Stimulated activated memory B cell treated with anti-CD40 and anti-IgM and Interleukin-4, amounts not matched to agents 10 μg/mL and 1 μg/mL and 100 μg/mL, for 72 hours (primary cell): Measurements from ENCODE around the gene NLK.
A peak's percentile ranks its signal among the peaks of the same experiment; 100 is the strongest.
"Not testable (repeated sequence)": the region's sequence is repeated elsewhere in the genome, so short reads cannot be mapped to it uniquely, and the experiment has no call there.

Experiments used
- ATAC-seq: fragments of 150-1000 bp; cut with Tn5 transposase; 2 replicates; pipeline ENCODE4 v1.10.0; 2021
- H3K27ac Mint-ChIP-seq: one replicate; pipeline ENCODE4 v1.8.0; 2022; ENCODE audit warnings: mild to moderate bottlenecking, mixed read lengths
- H3K27me3 Mint-ChIP-seq: one replicate; pipeline ENCODE4 v1.8.0; 2022; ENCODE audit warnings: mixed read lengths
- H3K36me3 Mint-ChIP-seq: one replicate; pipeline ENCODE4 v1.8.0; 2022; ENCODE audit warnings: mixed read lengths
- H3K4me1 Mint-ChIP-seq: one replicate; pipeline ENCODE4 v1.8.0; 2022; ENCODE audit warnings: mixed read lengths
- H3K4me3 Mint-ChIP-seq: one replicate; pipeline ENCODE4 v1.8.0; 2022; ENCODE audit warnings: mild to moderate bottlenecking, moderate library complexity, mixed read lengths
- H3K9me3 Mint-ChIP-seq: one replicate; pipeline ENCODE4 v1.8.0; 2022; ENCODE audit warnings: mixed read lengths

The NLK gene

GRCh38 chr17:28188841-28189263 lies 146.4 kb downstream of the NLK start:
- Mint-ChIP-seq H3K4me1 (peaks cover 9% of the 10 kb centered on the region), H3K27me3 (no peaks in the 10 kb centered on the region), H3K9me3 (no peaks in the 10 kb centered on the region), H3K4me3 (no peak overlapping the region), H3K27ac (no peak overlapping the region), H3K36me3 (peaks cover 59% of the 10 kb centered on the region)
- no peak for ATAC-seq

- no peak for ATAC-seq
- H3K4me1 Mint-ChIP-seq = peaks cover 9% of the 10 kb centered on the region
- no peaks in the 10 kb centered on the region for H3K9me3 Mint-ChIP-seq
- H3K27me3 Mint-ChIP-seq = no peaks in the 10 kb centered on the region
- no peak overlapping the region for H3K27ac Mint-ChIP-seq
- peaks cover 53% of the 10 kb centered on the region for H3K36me3 Mint-ChIP-seq
- H3K4me3 Mint-ChIP-seq = no peak overlapping the region
Measured at GRCh38 chr17:28189667-28190066, 147.2 kb downstream of the NLK start.

GRCh38 chr17:28191018-28191417 lies 148.5 kb downstream of the NLK start:
- H3K9me3 Mint-ChIP-seq = no peaks in the 10 kb centered on the region
- ATAC-seq = no peak
- H3K36me3 Mint-ChIP-seq = peaks cover 49% of the 10 kb centered on the region
- no peak overlapping the region for H3K27ac Mint-ChIP-seq
- H3K27me3 Mint-ChIP-seq = no peaks in the 10 kb centered on the region
- no peak overlapping the region for H3K4me3 Mint-ChIP-seq
- H3K4me1 Mint-ChIP-seq = peaks cover 9% of the 10 kb centered on the region

GRCh38 chr17:28193241-28193640 lies 150.8 kb downstream of the NLK start:
- Mint-ChIP-seq H3K36me3 (peaks cover 56% of the 10 kb centered on the region), H3K27ac (peak overlapping the region; percentile 33)

GRCh38 chr17:28194382-28194781 lies 151.9 kb downstream of the NLK start:
- H3K27ac Mint-ChIP-seq = no peak overlapping the region
- peaks cover 56% of the 10 kb centered on the region for H3K36me3 Mint-ChIP-seq
- peaks cover 9% of the 10 kb centered on the region for H3K4me1 Mint-ChIP-seq
- no peak for ATAC-seq
- H3K4me3 Mint-ChIP-seq = no peak overlapping the region
- H3K9me3 Mint-ChIP-seq = no peaks in the 10 kb centered on the region
- H3K27me3 Mint-ChIP-seq = no peaks in the 10 kb centered on the region

More at GRCh38 chr17:28193241-28193640, 150.8 kb downstream of the NLK start:
- H3K4me3 Mint-ChIP-seq = no peak overlapping the region
- H3K9me3 Mint-ChIP-seq = no peaks in the 10 kb centered on the region
- peaks cover 9% of the 10 kb centered on the region for H3K4me1 Mint-ChIP-seq
- ATAC-seq = peak; percentile 71
- H3K27me3 Mint-ChIP-seq = no peaks in the 10 kb centered on the region

- H3K27ac Mint-ChIP-seq = no peak overlapping the region
- H3K36me3 Mint-ChIP-seq = peaks cover 41% of the 10 kb centered on the region
- no peak for ATAC-seq
- H3K27me3 Mint-ChIP-seq = no peaks in the 10 kb centered on the region
- H3K9me3 Mint-ChIP-seq = no peaks in the 10 kb centered on the region
- H3K4me3 Mint-ChIP-seq = no peak overlapping the region
- H3K4me1 Mint-ChIP-seq = peaks cover 9% of the 10 kb centered on the region
Measured at GRCh38 chr17:28196636-28197035, 154.2 kb downstream of the NLK start.

- Mint-ChIP-seq H3K36me3 (peaks cover 26% of the 10 kb centered on the region), H3K4me3 (no peak overlapping the region), H3K9me3 (no peaks in the 10 kb centered on the region), H3K4me1 (no peaks in the 10 kb centered on the region), H3K27ac (no peak overlapping the region), H3K27me3 (no peaks in the 10 kb centered on the region)
- ATAC-seq = no peak
Measured at GRCh38 chr17:28199115-28199514, 156.6 kb downstream of the NLK start.

- Mint-ChIP-seq H3K4me3 (no peak overlapping the region), H3K4me1 (no peaks in the 10 kb centered on the region), H3K27me3 (no peaks in the 10 kb centered on the region), H3K27ac (no peak overlapping the region), H3K36me3 (peaks cover 26% of the 10 kb centered on the region), H3K9me3 (no peaks in the 10 kb centered on the region)
- no peak for ATAC-seq
Measured at GRCh38 chr17:28199728-28200127, 157.3 kb downstream of the NLK start.

- Mint-ChIP-seq H3K27me3 (no peaks in the 10 kb centered on the region), H3K4me3 (no peak overlapping the region), H3K9me3 (no peaks in the 10 kb centered on the region), H3K27ac (no peak overlapping the region), H3K4me1 (no peaks in the 10 kb centered on the region), H3K36me3 (peaks cover 21% of the 10 kb centered on the region)
- ATAC-seq = no peak
Measured at GRCh38 chr17:28201315-28201714, 158.8 kb downstream of the NLK start.

GRCh38 chr17:28204244-28204643 lies 161.8 kb downstream of the NLK start:
- H3K4me3 Mint-ChIP-seq = no peak overlapping the region
- no peaks in the 10 kb centered on the region for H3K27me3 Mint-ChIP-seq
- no peak for ATAC-seq
- no peaks in the 10 kb centered on the region for H3K9me3 Mint-ChIP-seq
- H3K36me3 Mint-ChIP-seq = peaks cover 5% of the 10 kb centered on the region
- no peak overlapping the region for H3K27ac Mint-ChIP-seq
- H3K4me1 Mint-ChIP-seq = no peaks in the 10 kb centered on the region

GRCh38 chr17:28204751-28205150 lies 162.3 kb downstream of the NLK start:
- Mint-ChIP-seq H3K27me3 (no peaks in the 10 kb centered on the region), H3K27ac (no peak overlapping the region), H3K9me3 (no peaks in the 10 kb centered on the region), H3K36me3 (peaks cover 10% of the 10 kb centered on the region), H3K4me3 (no peak overlapping the region), H3K4me1 (no peaks in the 10 kb centered on the region)
- no peak for ATAC-seq

GRCh38 chr17:28206292-28206691 lies 163.8 kb downstream of the NLK start:
- Mint-ChIP-seq H3K36me3 (peaks cover 16% of the 10 kb centered on the region), H3K4me1 (no peaks in the 10 kb centered on the region), H3K27ac (no peak overlapping the region), H3K9me3 (peaks cover 2% of the 10 kb centered on the region), H3K27me3 (no peaks in the 10 kb centered on the region), H3K4me3 (no peak overlapping the region)
- ATAC-seq = no peak

- H3K36me3 Mint-ChIP-seq = peaks cover 23% of the 10 kb centered on the region
- peaks cover 7% of the 10 kb centered on the region for H3K9me3 Mint-ChIP-seq
- no peak overlapping the region for H3K27ac Mint-ChIP-seq
- no peak overlapping the region for H3K4me3 Mint-ChIP-seq
- H3K27me3 Mint-ChIP-seq = no peaks in the 10 kb centered on the region
- H3K4me1 Mint-ChIP-seq = peaks cover 14% of the 10 kb centered on the region
- ATAC-seq = no peak
Measured at GRCh38 chr17:28211811-28212210, 169.3 kb downstream of the NLK start.

GRCh38 chr17:28213578-28213977 lies 171.1 kb downstream of the NLK start:
- H3K27me3 Mint-ChIP-seq, ATAC-seq, H3K9me3 Mint-ChIP-seq, H3K4me3 Mint-ChIP-seq, H3K27ac Mint-ChIP-seq: not testable (repeated sequence)
- Mint-ChIP-seq H3K4me1 (peaks cover 22% of the 10 kb centered on the region), H3K36me3 (peaks cover 19% of the 10 kb centered on the region)

GRCh38 chr17:28216052-28216451 lies 173.6 kb downstream of the NLK start:
- ATAC-seq = peak; percentile 83
- H3K36me3 Mint-ChIP-seq = peaks cover 8% of the 10 kb centered on the region
- H3K27ac Mint-ChIP-seq = peak overlapping the region; percentile 69
- peaks cover 4% of the 10 kb centered on the region for H3K9me3 Mint-ChIP-seq
- no peaks in the 10 kb centered on the region for H3K27me3 Mint-ChIP-seq
- peaks cover 22% of the 10 kb centered on the region for H3K4me1 Mint-ChIP-seq
- no peak overlapping the region for H3K4me3 Mint-ChIP-seq

GRCh38 chr17:28216528-28216927 lies 174.1 kb downstream of the NLK start:
- no peaks in the 10 kb centered on the region for H3K27me3 Mint-ChIP-seq
- H3K27ac Mint-ChIP-seq = peak overlapping the region; percentile 69
- peaks cover 22% of the 10 kb centered on the region for H3K4me1 Mint-ChIP-seq
- no peak overlapping the region for H3K4me3 Mint-ChIP-seq
- peaks cover 8% of the 10 kb centered on the region for H3K36me3 Mint-ChIP-seq
- ATAC-seq = peak; percentile 27
- H3K9me3 Mint-ChIP-seq = peaks cover 4% of the 10 kb centered on the region

GRCh38 chr17:28219771-28220170 lies 177.3 kb downstream of the NLK start:
- no peaks in the 10 kb centered on the region for H3K36me3 Mint-ChIP-seq
- no peak overlapping the region for H3K27ac Mint-ChIP-seq
- H3K4me3 Mint-ChIP-seq = no peak overlapping the region
- no peaks in the 10 kb centered on the region for H3K27me3 Mint-ChIP-seq
- H3K4me1 Mint-ChIP-seq = peaks cover 22% of the 10 kb centered on the region
- no peaks in the 10 kb centered on the region for H3K9me3 Mint-ChIP-seq
- ATAC-seq = no peak
